ENCODE measurements around the gene RHOB. TPM values are rescaled to one million over a fixed set of nuclear protein-coding genes. Genes with fewer than 3 reads are reported as not detected.

RHOB gene
- total and polyA plus RNA-seq, 2 of the 13 experiments (the other 11 are each of a cell fraction or from before 2014, with no cell fraction given), result 192 to 268 TPM

GRCh38 chr2:20446917-20447436 is at the start of gene RHOB (continued):
- TF ChIP-seq PRDM10 (CRISPR knock-in tag; IDR thresholded peaks at IDR 0.05; ENCODE audit: low read depth) (peak; percentile 53; the same call in 1 of the 2 replicates), SRSF1 (optimal IDR thresholded peaks at IDR 0.05; ENCODE audit: low read depth, low read length) (peak; percentile 83), DZIP1 (CRISPR knock-in tag; IDR thresholded peaks at IDR 0.05) (peak; percentile 62; the same call in 1 of the 2 replicates), FOXP1 (IDR thresholded peaks at IDR 0.05) (no peak), FOXP1 (CRISPR knock-in tag; IDR thresholded peaks at IDR 0.05) (no peak), ZNF318 (CRISPR knock-in tag; IDR thresholded peaks at IDR 0.05) (peak; percentile 39; the same call in 1 of the 2 replicates), SMAD3 (CRISPR knock-in tag; IDR thresholded peaks at IDR 0.05) (peak; percentile 97), ZNF160 (CRISPR knock-in tag; IDR thresholded peaks at IDR 0.05) (peak; percentile 91), UBTF (CRISPR knock-in tag; IDR thresholded peaks at IDR 0.05) (peak; percentile 76), ZNF292 (CRISPR knock-in tag; IDR thresholded peaks at IDR 0.05; ENCODE audit: borderline replicate concordance, low read depth) (0 out of 2 replicates have a peak, but pooled peaks have one; percentile 26), ESRRA (CRISPR knock-in tag; IDR thresholded peaks at IDR 0.05; ENCODE audit: low read depth) (0 out of 2 replicates have a peak, but pooled peaks have one; percentile 58), NFKB2 (CRISPR knock-in tag; IDR thresholded peaks at IDR 0.05; ENCODE audit: borderline replicate concordance) (peak; percentile 87; the same call in 1 of the 2 replicates)
